CD4-positive, alpha-beta T cell treated with Interleukin-15 for 1 hour (primary cell): ENCODE measurements around the gene HELT.

ENCODE experiments used
- DNase-seq: peaks from one replicate; pipeline ENCODE4 v3.0.0-alpha.2; 2020

The HELT gene

DNA sequence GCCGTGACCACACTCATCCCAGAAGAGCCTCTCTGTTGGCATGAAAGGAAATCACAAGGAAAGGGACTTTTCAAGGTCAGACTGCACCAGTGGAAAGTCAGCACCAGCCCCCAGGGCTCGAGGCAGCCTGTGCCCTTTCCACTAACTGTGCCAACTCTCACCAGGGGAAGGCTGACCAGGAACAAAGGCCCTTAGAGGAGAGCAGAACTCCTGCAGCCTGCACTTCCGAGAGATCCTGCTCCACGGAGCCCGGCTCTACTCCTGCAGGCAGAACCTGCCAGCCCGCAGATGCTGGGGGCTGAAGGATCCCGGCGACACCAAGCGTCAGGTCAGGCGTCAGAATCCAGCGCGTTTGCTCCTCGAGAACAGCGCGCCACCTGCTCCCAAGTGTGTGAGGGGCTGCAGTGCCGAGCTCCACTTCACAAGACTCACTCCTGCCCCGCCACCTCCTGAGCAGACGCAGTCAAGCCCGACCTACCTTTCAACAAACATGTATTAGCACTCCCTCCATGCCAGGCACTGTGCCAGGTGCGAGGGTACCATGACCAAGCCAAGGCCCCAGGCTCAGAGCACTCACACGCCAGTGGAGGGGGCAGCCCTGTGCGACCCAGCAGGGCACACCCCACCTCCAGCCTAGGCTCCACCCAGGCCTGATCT lies 13.6 kb upstream of the HELT start:
- DNase-seq, result no peak

GRCh38 chr4:185005219-185005819 lies 13.0 kb upstream of the HELT start:
- peak; percentile 69 for DNase-seq

DNA sequence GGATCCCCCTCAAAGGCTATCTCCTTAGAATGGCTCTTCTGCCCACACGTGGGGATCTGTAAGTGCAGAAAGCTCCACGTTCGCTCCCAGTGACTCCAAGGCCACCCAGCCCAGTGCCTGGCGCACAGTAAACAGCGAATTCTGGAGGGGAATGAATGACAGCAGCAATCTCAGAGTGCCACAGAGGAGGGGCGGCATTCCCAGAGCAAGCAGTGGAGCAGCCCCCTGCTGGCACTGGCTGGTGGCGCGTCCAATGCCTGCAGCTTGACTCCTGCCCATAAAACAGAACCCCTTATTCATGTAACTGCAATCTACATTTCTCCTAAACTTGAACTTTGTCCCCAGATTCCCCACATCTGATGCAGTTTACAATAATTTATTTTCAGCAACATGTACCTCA lies 6.9 kb upstream of the HELT start:
- no peak for DNase-seq

DNA sequence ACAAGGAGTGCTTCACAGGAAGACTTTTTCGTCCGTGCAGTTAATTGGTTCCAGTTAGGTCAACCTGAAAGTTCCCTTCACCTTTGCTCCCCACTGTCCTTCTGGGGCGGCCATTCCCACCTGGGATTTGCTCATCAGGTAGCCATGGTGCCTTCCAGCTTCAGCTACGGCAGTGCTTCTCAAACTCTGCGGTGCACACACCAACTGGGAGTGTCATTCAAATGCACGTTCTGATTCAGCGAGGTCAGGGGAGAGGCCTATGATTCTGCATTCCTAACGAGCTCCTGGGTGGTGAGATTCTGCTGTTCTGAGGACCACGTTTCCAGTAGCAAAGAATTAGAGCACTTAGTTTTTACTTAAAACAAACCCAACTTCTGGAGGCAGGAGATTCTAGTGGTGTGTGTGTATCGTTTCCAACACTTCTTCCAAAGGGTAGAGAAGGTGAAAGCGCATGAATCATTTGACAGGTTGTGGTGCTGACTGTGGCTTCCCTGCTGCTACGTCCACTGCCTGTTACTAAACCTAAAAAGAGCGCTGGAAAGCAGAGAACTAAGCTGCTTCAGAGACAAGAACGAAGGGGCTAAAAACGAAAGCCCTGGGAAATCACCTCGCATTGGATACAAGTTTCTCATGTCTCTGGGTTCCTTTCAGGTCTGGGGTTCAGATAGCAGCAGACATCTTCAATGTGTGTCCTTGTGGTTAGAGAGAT lies 4.7 kb upstream of the HELT start:
- no peak for DNase-seq

GRCh38 chr4:185015108-185015507 lies 3.2 kb upstream of the HELT start:
- DNase-seq, result no peak

DNA sequence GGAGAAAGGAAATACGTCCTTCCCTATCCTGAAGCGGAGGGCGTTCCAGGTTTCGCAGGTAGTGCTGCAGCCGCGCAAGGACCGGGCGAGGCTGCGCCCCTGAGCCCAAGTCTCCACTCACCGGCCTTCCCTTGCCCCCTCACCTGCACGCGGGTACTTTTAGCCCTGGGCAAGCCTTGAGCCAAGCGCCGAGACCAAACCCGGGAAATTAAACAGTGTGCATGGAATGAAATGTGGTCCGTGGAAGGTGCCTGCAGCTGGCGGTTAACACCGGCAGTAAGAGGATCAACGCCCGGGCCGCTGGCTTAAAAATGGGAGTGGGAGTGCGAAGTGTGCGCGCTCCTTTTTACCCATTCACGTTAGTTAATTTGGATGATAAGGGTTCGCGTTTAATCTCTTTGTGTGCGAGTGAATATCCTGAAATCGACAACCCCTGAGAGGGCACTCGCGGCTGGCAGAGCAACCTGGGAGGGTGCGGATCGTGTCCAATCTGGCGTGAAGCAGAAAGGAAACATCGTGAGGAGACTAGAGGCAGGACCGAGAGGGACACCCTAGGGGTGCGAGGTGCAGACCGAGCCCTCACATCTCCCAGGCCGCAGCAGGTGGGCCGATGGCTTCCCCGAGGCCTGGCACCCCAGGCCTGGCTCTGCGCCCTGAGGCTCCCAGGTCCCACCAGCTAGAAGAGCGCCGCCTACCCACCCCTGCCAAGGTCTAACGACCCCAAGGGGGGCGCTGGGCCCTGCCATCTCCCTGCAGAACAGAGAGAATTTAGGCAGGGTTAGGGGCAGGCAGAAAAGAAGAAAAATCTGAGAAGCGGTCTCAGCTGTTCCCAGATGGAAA lies 2.0 kb upstream of the HELT start:
- DNase-seq, result no peak

DNA sequence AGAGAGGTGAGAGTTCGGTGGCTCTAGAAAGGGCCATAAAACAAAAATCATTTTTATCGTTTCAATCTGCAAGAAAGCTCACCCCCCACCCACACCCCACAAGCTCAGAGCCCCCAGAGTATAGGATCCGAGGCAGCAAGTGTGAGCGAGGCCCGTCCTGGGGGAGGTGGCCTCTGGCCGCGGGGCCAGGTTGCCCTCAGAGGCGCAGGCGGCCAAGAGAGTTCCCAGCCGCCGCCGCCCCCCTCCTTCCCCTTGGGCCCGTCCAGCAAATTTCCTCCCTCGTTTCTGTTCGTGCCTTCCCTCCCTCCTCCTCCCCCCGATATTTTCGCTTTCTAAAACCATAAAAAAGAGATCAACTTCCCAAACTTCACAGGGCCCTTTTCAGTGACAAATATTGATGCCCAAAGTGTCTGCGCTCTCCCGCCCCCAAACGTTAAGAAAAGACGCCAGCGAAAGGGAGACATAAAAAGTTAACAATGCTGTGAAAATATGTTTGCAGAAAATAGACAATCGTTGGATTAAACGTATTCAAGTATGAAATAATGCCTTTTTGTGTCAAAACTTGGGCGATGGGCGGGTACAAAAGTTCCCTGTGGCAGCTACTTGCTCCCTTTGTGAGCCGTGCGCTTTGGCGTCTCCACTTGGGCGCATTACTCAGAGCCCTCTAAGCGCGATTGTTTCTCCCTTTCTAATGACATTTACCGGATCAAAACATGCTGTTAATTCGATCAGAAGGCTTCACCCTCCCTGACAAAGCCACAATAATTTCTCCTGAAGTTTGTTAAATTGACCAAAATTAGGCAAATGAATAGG lies 1.1 kb upstream of the HELT start:
- DNase-seq, result no peak

DNA sequence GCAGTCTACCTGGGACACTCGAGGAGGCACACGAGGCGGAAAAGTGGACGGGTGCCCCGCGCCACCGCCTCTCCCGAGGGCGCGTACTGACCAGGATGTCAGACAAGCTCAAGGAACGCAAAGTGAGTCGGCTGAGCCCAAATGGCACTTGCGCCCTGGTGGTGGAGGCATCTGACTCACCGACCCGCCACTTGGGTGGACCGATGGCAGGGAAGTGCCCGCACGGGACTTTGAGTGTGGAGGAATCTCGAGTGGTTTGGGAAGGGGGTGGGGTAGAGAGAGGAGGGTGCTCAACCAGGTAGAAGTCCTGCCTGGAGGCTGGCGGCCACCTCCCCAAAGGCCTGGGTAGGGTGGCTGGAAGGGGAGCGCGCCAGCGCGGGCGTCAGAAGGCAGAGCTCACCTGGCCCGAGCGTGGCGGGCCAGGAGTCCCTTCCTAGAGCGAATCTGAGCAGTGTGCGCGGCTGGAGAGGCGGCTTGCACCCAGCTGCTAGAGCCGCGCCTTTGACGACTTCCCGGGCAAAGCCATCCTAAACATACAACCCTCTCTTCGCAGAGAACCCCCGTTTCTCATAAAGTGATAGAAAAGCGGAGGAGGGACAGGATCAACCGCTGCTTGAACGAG lies 655 bp downstream of the HELT start:
- DNase-seq, result no peak

- DNase-seq, result no peak
Observed at GRCh38 chr4:185019456-185020292, 1.4 kb downstream of the HELT start.

- DNase-seq, result no peak
Observed at GRCh38 chr4:185020293-185020808, 2.1 kb downstream of the HELT start.

DNA sequence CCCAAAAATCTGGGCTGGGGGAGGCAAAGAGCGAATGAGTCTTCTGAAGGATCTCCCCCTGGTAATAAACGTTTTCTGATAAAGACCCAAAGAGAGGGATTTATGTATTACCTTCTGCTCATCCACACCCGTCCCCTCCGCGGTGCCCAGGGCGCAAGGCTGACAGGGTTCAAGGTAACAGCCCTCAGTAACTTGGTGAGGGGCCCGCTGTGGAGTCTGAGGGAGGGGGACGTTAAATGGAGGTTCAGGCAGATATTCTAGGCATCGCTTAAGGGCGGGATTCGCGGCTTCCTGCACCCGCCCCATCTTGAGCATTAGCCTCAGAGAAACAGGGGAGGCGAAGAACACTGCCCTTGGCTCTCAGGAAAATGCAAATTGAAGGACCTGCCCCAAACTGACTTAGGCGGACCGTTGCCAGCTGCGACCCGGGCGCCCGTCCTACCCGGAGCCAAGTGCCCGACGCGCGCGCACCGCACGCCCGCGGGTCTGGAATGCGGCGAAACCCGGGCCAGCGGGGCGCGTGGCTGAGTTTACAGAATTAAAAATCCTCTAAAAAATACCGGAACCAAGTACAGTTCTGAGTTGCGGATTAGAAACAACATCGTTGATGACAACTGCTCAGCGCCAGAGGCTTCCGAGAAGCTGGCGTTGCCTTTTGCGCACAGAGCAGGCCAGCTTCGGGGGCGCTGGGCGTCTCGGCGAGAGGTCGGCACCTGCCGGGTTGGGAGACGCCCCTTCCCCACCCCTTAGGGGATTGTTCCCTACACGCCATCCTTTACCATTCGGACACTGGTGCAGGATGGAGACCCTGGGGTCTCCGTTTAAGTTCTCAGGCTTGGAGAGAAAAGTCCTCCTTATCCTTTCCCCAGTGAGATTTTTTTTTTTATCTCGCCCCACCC lies 2.8 kb downstream of the HELT start:
- no peak for DNase-seq

GRCh38 chr4:185023471-185023870 lies 5.2 kb downstream of the HELT start:
- DNase-seq, result no peak

DNA sequence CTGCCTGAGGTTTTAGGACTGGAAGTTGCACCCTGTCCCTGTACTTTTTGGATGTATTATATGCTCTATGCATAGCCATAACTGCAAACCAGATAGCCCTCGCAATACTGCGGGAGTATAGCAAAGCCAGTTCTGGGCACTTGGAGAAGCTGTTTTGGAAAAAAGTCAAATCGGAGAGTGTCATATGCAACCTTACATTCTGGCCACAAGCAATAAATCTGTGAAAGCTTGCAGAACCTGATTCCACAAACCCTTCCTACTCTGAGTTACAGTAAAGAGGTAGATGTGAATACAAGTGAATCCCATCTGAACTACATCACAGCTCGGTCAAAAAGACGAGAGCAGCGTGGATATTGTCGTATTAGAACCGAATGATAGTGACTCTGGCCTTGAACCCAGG lies 10.3 kb downstream of the HELT start:
- DNase-seq, result no peak

DNA sequence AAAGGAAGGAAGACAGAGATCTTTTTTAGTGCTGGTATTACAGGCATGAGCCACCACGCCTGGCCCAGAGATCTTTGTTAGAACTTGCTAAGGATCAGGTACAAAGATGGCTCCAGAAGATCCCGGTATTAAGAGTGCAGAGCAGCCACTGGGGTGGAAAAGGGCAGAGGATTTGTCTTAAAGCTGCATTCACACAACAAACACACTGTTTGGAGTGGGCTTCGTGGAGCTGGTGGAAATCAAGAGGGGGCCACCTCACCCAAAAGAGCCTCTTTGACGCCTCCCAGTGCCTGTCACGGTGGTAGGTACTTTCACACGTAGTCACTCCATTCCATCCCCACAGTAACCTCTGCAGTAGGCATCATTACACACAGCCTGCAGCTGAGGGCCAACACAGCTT lies 13.3 kb downstream of the HELT start:
- DNase-seq, result no peak

GRCh38 chr4:185033072-185033471 lies 14.8 kb downstream of the HELT start:
- DNase-seq, result no peak

- no peak for DNase-seq
Observed at GRCh38 chr4:185033950-185034349, 15.7 kb downstream of the HELT start.

DNA sequence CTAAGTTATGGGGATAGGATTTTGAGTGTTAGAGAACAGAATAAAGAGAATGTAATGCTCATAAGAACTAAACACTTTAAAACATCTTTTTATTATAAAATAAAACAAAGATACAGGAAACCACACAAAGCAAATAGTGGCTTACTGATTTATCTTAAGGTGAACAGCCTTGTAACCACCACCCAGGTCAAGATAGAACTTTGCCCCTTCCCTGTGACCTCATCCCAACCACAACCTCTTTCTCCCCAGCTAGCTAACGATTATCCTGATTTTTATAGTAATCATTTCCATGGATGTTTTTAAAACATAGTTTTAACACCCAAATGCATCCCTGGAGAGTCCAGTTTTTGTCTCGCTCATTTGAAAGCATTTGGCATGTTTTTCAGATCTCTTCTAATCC lies 17.0 kb downstream of the HELT start:
- no peak for DNase-seq

- no peak for DNase-seq
Observed at GRCh38 chr4:185036019-185036418, 17.7 kb downstream of the HELT start.

DNA sequence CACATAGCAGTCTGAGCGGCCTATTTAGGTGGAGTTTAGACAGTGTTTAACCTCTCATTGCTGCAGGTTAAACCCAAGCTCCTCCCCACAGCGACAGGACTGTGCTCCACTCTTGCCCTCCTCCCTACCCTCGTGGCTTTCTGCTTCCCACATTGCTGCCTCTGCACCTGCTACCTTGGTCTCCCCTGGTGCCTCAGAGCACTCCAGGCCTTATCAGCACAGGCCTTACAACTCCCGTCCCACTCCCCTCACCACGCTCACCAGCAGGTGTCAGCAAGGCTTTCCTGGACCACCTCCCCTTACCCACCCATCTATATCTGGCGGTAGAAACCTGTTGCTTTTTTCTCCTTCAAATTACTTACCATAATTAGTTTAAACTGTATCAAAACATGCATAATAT lies 18.6 kb downstream of the HELT start:
- no peak for DNase-seq
